Right kidney (tissue), 9 donors: ENCODE data around the gene SYNJ2BP.
"Not testable (repeated sequence)": the region's sequence is repeated elsewhere in the genome, so short reads cannot be mapped to it uniquely, and the experiment has no call there.

Experiments
- DNase-seq: peaks from one replicate; pipeline ENCODE4 v3.0.0-alpha.2; 2016
- long read RNA-seq, 8 donors: transcript quantifications; one replicate each; lab custom pipeline, GENCODE V29; 2026

The SYNJ2BP gene
- long read RNA-seq, donor 1, full-length matches to known transcripts, result 9 of 9 reads
- long read RNA-seq, donor 1, partial matches to known transcripts, result 0 of 9 reads
- long read RNA-seq, donor 1, other reads (novel, unspliced or antisense), result 0 of 9 reads
- long read RNA-seq, donor 2, full-length matches to known transcripts, result 9 of 9 reads
- long read RNA-seq, donor 2, partial matches to known transcripts, result 0 of 9 reads
- long read RNA-seq, donor 2, other reads (novel, unspliced or antisense), result 0 of 9 reads
- long read RNA-seq, donor 3, full-length matches to known transcripts, result 10 of 10 reads
- long read RNA-seq, donor 3, partial matches to known transcripts, result 0 of 10 reads
- long read RNA-seq, donor 3, other reads (novel, unspliced or antisense), result 0 of 10 reads
- long read RNA-seq, donor 4, full-length matches to known transcripts, result 14 of 14 reads
- long read RNA-seq, donor 4, partial matches to known transcripts, result 0 of 14 reads
- long read RNA-seq, donor 4, other reads (novel, unspliced or antisense), result 0 of 14 reads
- long read RNA-seq, donor 5, full-length matches to known transcripts, result 14 of 14 reads
- long read RNA-seq, donor 5, partial matches to known transcripts, result 0 of 14 reads
- long read RNA-seq, donor 5, other reads (novel, unspliced or antisense), result 0 of 14 reads
- long read RNA-seq, donor 6, full-length matches to known transcripts, result 8 of 8 reads
- long read RNA-seq, donor 6, partial matches to known transcripts, result 0 of 8 reads
- long read RNA-seq, donor 6, other reads (novel, unspliced or antisense), result 0 of 8 reads
- long read RNA-seq, donor 7, result 0 reads
- long read RNA-seq, donor 8, full-length matches to known transcripts, result 10 of 10 reads
- long read RNA-seq, donor 8, partial matches to known transcripts, result 0 of 10 reads
- long read RNA-seq, donor 8, other reads (novel, unspliced or antisense), result 0 of 10 reads

- peak; percentile 73 for DNase-seq
Measured at GRCh38 chr14:70416725-70417349, at the start of gene SYNJ2BP. Gene SYNJ2BP (minus strand): TSS chr14:70417090. CDS start chr14:70416963, 127 bp downstream.

- DNase-seq, result no peak
Measured at GRCh38 chr14:70454731-70455130, 37.8 kb upstream of the SYNJ2BP start.

- no peak for DNase-seq
Measured at GRCh38 chr14:70451874-70452273, 35.0 kb upstream of the SYNJ2BP start, which contains the start of gene ADAM21. Gene ADAM21 (plus strand): TSS chr14:70452174. CDS start chr14:70457500, 5,326 bp downstream.

- DNase-seq, result no peak
Measured at GRCh38 chr14:70448633-70449340, 31.9 kb upstream of the SYNJ2BP start.

- no peak for DNase-seq
Measured at GRCh38 chr14:70442750-70443149, 25.9 kb upstream of the SYNJ2BP start.

GRCh38 chr14:70441641-70442040 is 24.8 kb upstream of the SYNJ2BP start:
- DNase-seq, result no peak

DNA sequence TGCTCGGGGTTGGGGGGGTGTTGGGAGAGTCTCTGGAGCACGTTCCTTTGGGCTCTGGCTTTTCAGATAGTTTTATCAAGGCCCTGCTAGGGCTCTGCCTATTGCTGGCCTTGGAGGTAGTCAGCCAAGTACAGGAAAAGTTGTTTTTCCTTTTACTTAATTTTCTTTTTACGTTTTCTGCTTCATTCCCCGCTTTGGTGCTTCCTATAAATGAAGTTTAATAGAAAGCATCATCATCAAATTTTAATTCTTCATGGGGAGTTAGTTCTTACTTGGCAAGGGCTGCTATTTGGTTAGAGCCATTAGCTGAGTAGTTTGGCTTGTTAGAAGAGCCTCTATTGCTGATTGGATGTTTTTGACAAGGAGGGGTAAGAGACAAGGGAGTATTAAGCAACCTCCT is 20.0 kb upstream of the SYNJ2BP start:
- no peak for DNase-seq

DNA sequence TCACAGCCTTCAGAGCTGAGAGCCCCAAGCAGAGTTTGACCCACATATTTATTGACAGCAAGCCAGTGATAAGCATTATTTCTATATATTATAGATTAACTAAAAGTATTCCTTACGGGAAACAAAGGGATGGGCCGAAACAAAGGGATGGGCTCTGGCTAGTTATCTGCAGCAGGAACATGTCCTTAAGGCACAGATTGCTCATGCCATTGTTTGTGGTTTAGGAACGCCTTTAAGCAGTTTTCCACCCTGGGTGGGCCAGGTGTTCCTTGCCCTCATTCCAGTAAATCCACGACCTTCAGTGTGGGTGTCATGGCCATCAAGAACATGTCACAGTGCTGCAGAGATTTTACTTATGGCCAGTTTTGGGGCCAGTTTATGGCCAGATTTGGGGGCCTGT is 9.7 kb upstream of the SYNJ2BP start:
- not testable (repeated sequence) for DNase-seq

DNA sequence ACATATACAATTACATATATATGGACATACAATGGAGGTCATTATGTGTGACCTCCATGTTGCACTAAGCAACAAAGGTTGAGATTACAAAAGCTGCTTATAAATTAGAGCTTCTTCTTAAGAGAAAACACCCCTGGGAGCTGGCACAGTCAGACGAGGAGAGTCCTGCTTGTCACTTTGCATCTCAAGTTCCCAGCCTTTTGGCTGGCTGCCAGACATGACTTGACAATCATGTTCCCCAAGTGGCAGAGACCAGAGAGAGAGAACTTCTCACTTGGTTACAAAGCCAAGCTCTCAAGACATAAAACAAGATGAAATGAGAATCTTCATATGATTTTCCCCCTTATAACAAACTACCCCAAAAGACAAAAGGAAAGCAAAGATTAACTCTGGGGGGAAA is 8.5 kb upstream of the SYNJ2BP start:
- no peak for DNase-seq

DNA sequence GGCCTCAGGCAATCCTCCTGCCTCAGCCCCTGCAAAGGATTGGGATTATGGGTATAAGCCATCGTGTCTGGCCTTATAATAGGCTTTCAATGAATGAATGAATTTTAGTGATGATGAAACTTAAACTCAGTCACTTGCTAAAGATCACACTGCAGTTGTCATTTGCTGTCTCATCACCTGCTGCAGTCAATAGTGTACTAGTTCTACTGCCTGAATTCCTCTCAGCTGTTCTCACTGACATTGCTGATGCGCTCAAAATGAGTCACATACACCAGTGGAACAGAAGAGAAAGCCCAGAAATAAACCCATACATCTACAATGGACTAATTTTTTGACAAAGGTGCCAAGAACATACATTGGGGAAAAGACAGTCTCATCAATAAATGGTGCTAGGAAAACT is 5.6 kb upstream of the SYNJ2BP start:
- DNase-seq, result no peak

DNA sequence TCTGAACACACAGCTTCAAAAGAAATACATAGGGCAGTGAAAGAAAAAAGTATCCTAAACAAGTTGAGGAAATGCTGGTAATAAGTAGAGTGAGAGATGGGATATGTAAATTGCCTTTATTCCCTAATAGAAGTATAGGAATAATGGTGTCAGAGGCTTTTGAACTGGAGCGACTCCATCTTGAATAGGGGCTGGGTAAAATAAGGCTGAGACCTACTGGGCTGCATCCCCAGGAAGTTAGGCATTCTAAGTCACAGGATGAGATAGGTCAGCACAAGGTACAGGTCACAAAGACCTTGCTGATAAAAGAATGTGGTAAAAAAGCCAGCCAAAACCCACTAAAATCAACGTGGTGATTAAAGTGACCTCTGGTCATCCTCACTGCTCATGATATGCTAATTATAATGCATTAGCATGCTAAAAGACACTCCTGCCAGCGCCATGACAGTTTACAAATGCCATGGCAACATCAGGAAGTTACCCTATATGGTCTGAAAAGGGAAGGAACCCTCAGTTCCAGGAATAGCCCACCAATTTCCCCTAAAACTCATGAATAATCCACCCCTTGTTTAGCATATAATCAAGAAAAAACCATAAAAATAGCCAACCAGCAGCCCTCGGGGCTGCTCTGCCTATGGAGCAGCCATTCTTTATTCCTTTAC is 2.5 kb upstream of the SYNJ2BP start:
- DNase-seq, result not testable (repeated sequence)

- DNase-seq, result no peak
Measured at GRCh38 chr14:70416338-70416724, 559 bp downstream of the SYNJ2BP start.

DNA sequence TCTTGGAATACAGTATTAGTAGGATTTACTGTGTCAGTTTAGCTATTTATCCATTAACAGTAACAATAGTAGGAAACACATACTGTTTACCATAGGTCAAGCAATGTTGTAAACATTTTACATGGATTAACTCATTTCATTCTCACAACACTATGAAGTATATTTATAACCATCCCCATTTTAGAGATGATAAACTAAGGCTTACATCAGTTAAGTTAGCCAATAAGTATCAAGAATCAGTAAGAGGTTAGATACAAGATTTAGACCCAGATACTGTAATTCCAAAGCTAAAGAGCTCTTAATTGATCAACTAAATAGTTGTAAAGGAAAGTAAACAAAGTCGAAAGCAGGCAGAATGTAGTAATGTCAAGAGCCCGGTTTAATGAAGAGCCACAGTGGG is 1.1 kb downstream of the SYNJ2BP start:
- no peak for DNase-seq

GRCh38 chr14:70407621-70408020 is 9.3 kb downstream of the SYNJ2BP start:
- no peak for DNase-seq

DNA sequence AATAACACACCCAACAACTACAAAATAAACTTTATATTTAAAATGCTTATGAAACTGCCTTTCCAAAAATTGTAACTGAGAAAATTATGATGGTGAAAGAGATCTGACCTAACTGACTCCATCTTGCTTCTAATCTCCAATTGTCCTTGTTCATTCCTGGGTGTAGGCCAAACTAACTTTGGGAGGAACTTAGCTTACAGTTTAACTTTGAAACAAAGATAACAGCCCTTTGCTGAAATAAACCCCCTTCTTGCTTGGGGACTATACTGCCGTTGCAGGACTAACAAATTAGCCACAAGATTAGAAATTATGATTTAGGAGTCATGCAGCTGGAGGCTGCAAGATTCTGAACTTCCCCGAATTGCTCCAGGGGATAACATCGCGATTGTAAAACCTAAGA is 10.7 kb downstream of the SYNJ2BP start:
- not testable (repeated sequence) for DNase-seq

DNA sequence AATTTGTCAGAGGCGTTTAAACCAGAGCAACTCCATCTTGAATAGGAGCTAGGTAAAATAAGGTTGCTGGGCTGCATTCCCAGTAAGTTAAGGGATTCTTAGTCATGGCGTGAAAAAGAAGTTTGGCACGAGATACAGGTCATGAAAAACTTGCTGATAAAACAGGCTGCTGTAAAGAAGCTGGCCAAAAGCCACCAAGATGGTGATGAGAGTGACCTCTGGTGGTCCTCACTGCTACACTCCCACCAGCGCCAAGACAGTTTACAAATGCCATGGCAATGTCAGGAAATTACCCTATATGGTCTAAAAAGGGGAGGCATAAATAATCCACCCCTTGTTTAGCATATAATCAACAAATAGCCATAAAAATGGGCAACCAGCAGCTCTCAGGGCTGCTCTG is 13.6 kb downstream of the SYNJ2BP start:
- DNase-seq, result not testable (repeated sequence)

GRCh38 chr14:70401643-70402042 is 15.2 kb downstream of the SYNJ2BP start:
- no peak for DNase-seq

GRCh38 chr14:70398706-70399431 is 18.0 kb downstream of the SYNJ2BP start:
- DNase-seq, result no peak

DNA sequence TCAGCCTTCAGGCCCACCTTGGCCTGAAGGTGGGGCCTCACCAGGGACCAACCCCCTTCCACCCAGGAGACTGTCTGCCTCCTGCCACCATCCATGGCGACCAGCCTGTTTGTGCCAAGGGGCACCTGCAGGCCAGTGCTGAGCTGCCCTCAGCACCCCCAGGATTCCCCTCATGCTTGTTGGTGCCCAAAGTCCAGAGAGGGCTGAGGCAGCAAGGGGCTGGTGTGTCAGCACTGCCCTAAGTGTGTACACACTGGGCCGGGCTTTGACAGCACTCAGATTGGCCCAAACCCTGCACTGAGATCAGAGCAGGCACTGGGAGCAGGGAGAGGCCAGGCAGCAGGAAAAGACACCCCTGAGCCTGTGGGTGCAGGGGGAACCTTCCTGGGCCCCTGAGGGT is 18.6 kb downstream of the SYNJ2BP start:
- no peak for DNase-seq

GRCh38 chr14:70397746-70398145 is 19.1 kb downstream of the SYNJ2BP start:
- no peak for DNase-seq
